ENCODE results near the gene PPP1R12B. TPM values are rescaled to one million over a fixed set of nuclear protein-coding genes. Genes with fewer than 3 reads are reported as not detected.
"Not testable (repeated sequence)": the region's sequence is repeated elsewhere in the genome, so short reads cannot be mapped to it uniquely, and the experiment has no call there.

Gene PPP1R12B
- total and polyA plus RNA-seq, 2 experiments from 2014 or later = 8.1 to 15.0 TPM

DNA sequence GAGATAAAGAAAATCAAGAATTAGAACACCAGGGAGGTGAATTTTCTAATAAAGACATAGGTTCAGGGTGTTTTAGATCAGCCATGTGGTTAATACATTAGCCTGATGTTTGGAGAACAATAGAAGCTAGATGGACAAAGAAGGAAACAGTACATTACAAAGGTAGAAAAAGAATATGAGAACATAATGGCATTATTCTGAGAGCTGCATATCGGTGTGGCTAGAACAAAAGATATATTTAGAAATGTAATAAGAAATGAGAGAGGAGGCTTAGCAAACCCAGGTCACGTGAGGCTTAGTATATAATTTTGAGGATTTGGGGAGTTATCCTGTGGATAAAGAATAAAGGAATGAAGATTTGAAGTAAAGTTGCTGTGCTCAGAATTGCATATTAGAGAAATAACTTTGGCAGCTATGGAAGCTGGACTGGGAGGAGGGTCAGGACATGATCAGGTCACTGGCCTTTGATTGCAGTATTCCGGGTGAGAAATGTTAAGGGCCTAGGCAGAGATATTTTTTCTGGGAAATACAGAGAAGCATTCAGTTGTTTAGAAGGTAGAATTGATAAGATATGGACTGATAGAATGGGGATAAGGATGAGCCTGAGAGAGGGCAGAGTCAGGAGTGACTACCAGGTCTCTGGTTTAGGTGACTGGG lies 197.3 kb downstream of the PPP1R12B start:
- not testable (repeated sequence) for H3K9me2 ChIP-seq (replicated peaks; ENCODE audit: insufficient read depth); H3K4me1 ChIP-seq (ENCODE audit: insufficient read depth); H3K4me2 ChIP-seq; H3K27ac ChIP-seq; H2AFZ ChIP-seq; H3K79me2 ChIP-seq; H3K4me3 ChIP-seq; H4K20me1 ChIP-seq (ENCODE audit: insufficient read depth, poor library complexity, severe bottlenecking); H3K27me3 ChIP-seq; H3K36me3 ChIP-seq (replicated peaks; ENCODE audit: insufficient read depth, low read depth); DNase-seq (ENCODE audit: low spot score); H3K9me3 ChIP-seq (ENCODE audit: low read depth)
- 74% methylated on average over 3 of the region's 3 CpGs for WGBS (ENCODE audit: low lambda C conversion rate, missing lambda C conversion rate)

DNA sequence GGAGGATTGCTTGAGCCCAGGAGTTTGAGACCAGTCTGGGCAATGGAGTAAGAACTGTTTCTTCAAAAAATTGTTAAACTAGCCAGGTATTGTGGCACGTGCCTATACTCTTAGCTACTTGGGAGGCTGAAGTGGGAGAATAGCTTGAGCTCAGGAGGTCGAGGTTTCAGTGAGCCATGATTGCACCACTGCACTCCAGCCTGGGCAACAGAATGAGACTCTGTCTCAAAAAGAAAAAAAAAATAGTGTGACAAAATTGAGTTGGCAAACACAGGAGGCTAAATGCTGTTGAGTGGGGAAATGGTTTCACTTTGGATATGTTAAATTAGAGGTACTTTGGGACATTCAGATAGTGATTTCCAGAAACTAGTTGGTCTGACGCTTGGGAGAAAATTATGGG lies 197.9 kb downstream of the PPP1R12B start:
- H3K79me2 ChIP-seq; H2AFZ ChIP-seq; H3K4me3 ChIP-seq; H3K4me1 ChIP-seq (ENCODE audit: insufficient read depth); H3K9me3 ChIP-seq (ENCODE audit: low read depth); H3K4me2 ChIP-seq; H4K20me1 ChIP-seq (ENCODE audit: insufficient read depth, poor library complexity, severe bottlenecking); H3K9me2 ChIP-seq (replicated peaks; ENCODE audit: insufficient read depth); H3K27ac ChIP-seq; H3K27me3 ChIP-seq; H3K36me3 ChIP-seq (replicated peaks; ENCODE audit: insufficient read depth, low read depth); DNase-seq (ENCODE audit: low spot score): not testable (repeated sequence)
- 89% methylated on average over 3 of the region's 3 CpGs for WGBS (ENCODE audit: low lambda C conversion rate, missing lambda C conversion rate)

DNA sequence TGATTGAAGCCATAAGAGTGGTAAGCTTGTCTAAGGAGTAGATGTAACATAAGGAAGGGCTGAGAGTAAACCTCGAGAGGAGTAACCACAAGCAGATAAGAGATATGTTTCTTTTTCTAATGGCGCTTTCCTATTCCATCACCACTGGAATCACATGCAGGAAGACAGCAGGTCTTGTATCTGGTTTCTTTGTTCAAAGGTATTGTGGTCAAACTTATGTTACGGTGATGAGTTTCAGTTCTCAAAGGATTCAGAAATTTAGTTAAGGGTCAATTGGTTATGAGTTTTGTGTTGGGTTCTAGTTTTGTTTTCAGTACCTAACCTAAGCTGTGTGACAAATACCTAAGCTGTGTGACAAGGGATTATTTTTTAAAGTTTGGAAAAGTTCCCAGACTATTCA lies 198.3 kb downstream of the PPP1R12B start:
- H3K36me3 ChIP-seq (replicated peaks; ENCODE audit: insufficient read depth, low read depth); H4K20me1 ChIP-seq (ENCODE audit: insufficient read depth, poor library complexity, severe bottlenecking); H2AFZ ChIP-seq; H3K9me3 ChIP-seq (ENCODE audit: low read depth); H3K27me3 ChIP-seq; H3K27ac ChIP-seq; DNase-seq (ENCODE audit: low spot score); H3K79me2 ChIP-seq; H3K4me2 ChIP-seq; H3K9me2 ChIP-seq (replicated peaks; ENCODE audit: insufficient read depth); H3K4me3 ChIP-seq; H3K4me1 ChIP-seq (ENCODE audit: insufficient read depth): not testable (repeated sequence)
- 79% methylated on average over 3 of the region's 3 CpGs for WGBS (ENCODE audit: low lambda C conversion rate, missing lambda C conversion rate)

DNA sequence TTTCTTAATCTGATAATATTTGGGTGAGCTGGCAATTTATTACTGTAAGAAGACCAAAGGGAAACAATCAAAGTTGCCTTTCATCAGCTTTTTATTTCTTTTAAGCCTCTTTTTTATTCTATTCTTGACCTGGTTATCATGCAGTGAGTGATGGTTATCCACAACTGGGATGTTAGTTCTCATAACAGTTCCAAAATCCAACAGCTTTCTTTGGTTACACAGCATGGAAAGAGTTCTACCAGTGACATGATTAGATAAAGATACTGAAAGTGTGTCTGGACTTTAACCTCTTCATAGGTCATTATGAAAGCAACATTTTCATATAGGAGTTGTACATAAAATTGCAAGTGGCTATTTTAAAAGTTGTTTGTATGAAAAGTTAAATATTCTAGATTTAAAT lies 198.7 kb downstream of the PPP1R12B start:
- no peak for TF ChIP-seq EZH2 (IDR thresholded peaks at IDR 0.05; ENCODE audit: borderline replicate concordance)
- Histone ChIP-seq H3K27me3 (no peaks in the 10 kb centered on the region), H3K4me2 (no peak overlapping the region), H3K36me3 (replicated peaks; ENCODE audit: insufficient read depth, low read depth) (no peaks in the 10 kb centered on the region), H3K4me3 (no peak overlapping the region), H3K9me3 (ENCODE audit: low read depth) (no peaks in the 10 kb centered on the region), H3K9me2 (replicated peaks; ENCODE audit: insufficient read depth) (no peaks in the 10 kb centered on the region), H3K4me1 (ENCODE audit: insufficient read depth) (peaks cover 8% of the 10 kb centered on the region), H2AFZ (no peak overlapping the region), H3K27ac (no peak overlapping the region), H3K79me2 (no peaks in the 10 kb centered on the region), H4K20me1 (ENCODE audit: insufficient read depth, poor library complexity, severe bottlenecking) (no peaks in the 10 kb centered on the region)
- no peak for DNase-seq (ENCODE audit: low spot score)

DNA sequence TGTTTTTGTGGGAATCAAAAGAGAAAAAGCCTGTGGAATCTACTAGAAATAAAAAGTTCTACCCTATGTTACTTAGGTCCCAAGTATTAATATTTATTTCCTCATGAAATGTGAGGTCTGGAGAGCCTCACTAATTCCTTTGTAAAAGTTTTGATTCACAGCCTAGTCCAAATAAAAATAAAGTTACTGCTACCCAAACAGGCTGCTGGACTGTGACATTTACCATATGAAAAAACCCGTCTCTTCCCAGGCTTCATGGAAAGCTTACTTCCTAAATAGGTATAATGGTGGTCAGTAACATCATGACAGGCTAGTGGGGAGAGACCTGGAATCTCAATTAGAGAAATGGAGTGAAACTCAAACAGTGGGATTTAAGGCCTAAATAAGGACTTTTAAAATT lies 201.6 kb downstream of the PPP1R12B start:
- not testable (repeated sequence) for H3K4me2 ChIP-seq; H3K36me3 ChIP-seq (replicated peaks; ENCODE audit: insufficient read depth, low read depth); H4K20me1 ChIP-seq (ENCODE audit: insufficient read depth, poor library complexity, severe bottlenecking); H3K27me3 ChIP-seq; H3K79me2 ChIP-seq; DNase-seq (ENCODE audit: low spot score); H2AFZ ChIP-seq; H3K27ac ChIP-seq; H3K9me3 ChIP-seq (ENCODE audit: low read depth); H3K4me3 ChIP-seq; H3K9me2 ChIP-seq (replicated peaks; ENCODE audit: insufficient read depth)
- peaks cover 29% of the 10 kb centered on the region for H3K4me1 ChIP-seq (ENCODE audit: insufficient read depth)
- 72% methylated on average over 1 of the region's 1 CpG for WGBS (ENCODE audit: low lambda C conversion rate, missing lambda C conversion rate)

DNA sequence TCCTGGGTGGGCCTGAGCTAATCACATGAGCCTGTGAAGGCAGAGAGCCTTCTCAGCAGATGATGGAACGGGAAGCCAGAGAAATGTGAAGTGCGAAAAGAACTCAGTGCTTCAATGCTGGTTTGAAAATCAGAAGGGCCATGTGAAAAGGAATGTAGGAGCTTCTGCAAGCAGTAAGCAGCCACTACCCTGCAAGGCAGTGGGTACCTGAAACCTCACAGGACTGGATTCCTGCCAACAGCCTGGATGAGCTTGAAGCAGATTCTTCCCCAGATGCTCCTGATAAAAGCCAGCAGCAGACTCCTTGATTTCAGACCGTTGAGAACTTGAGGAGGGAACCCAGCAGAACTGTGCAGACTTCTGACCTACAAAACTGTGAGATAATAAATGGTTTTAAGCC lies 203.2 kb downstream of the PPP1R12B start:
- H3K27me3 ChIP-seq = no peaks in the 10 kb centered on the region
- no peak overlapping the region for H3K4me3 ChIP-seq
- peak; percentile 40 for DNase-seq (ENCODE audit: low spot score)
- no peak overlapping the region for H2AFZ ChIP-seq
- 47% methylated on average over 3 of the region's 3 CpGs for WGBS (ENCODE audit: low lambda C conversion rate, missing lambda C conversion rate)
- no peaks in the 10 kb centered on the region for H3K9me3 ChIP-seq (ENCODE audit: low read depth)
- H4K20me1 ChIP-seq (ENCODE audit: insufficient read depth, poor library complexity, severe bottlenecking) = no peaks in the 10 kb centered on the region
- H3K27ac ChIP-seq = peak overlapping the region; percentile 80
- TF ChIP-seq EZH2 (IDR thresholded peaks at IDR 0.05; ENCODE audit: borderline replicate concordance) = no peak
- TF ChIP-seq EZH2phosphoT487 (IDR thresholded peaks at IDR 0.05; ENCODE audit: low read depth, severe bottlenecking, unreplicated experiment) = no peak
- TF ChIP-seq, protein P1, sequence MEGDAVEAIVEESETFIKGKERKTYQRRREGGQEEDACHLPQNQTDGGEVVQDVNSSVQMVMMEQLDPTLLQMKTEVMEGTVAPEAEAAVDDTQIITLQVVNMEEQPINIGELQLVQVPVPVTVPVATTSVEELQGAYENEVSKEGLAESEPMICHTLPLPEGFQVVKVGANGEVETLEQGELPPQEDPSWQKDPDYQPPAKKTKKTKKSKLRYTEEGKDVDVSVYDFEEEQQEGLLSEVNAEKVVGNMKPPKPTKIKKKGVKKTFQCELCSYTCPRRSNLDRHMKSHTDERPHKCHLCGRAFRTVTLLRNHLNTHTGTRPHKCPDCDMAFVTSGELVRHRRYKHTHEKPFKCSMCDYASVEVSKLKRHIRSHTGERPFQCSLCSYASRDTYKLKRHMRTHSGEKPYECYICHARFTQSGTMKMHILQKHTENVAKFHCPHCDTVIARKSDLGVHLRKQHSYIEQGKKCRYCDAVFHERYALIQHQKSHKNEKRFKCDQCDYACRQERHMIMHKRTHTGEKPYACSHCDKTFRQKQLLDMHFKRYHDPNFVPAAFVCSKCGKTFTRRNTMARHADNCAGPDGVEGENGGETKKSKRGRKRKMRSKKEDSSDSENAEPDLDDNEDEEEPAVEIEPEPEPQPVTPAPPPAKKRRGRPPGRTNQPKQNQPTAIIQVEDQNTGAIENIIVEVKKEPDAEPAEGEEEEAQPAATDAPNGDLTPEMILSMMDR (IDR thresholded peaks at IDR 0.05; ENCODE audit: poor library complexity) = no peak
- peaks cover 29% of the 10 kb centered on the region for H3K4me1 ChIP-seq (ENCODE audit: insufficient read depth)
- no peaks in the 10 kb centered on the region for H3K79me2 ChIP-seq
- H3K4me2 ChIP-seq = no peak overlapping the region
- no peaks in the 10 kb centered on the region for H3K36me3 ChIP-seq (replicated peaks; ENCODE audit: insufficient read depth, low read depth)
- no peaks in the 10 kb centered on the region for H3K9me2 ChIP-seq (replicated peaks; ENCODE audit: insufficient read depth)

DNA sequence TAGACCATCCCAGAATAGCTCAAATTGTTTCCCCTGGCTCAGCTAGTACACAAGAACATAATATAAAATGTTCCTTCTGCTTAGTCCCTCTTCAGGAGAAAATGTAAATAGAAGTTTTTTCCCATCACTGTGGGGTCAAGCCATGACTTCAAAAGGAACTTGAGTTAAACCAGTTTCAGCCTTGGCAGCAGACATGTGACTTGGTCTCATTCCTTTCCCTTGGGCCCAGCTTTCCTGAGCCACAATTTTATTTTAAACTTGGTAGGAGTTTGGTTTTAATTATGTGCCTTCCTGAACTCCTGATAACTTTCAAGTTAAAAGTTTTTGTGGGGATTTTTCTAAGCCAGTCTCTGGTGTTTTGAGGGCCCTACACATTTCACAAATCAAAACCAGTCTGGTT lies 204.1 kb downstream of the PPP1R12B start:
- DNase-seq (ENCODE audit: low spot score) = peak; percentile 21
- peak overlapping the region; percentile 80 for H3K27ac ChIP-seq
- H3K36me3 ChIP-seq (replicated peaks; ENCODE audit: insufficient read depth, low read depth) = not testable (repeated sequence)

DNA sequence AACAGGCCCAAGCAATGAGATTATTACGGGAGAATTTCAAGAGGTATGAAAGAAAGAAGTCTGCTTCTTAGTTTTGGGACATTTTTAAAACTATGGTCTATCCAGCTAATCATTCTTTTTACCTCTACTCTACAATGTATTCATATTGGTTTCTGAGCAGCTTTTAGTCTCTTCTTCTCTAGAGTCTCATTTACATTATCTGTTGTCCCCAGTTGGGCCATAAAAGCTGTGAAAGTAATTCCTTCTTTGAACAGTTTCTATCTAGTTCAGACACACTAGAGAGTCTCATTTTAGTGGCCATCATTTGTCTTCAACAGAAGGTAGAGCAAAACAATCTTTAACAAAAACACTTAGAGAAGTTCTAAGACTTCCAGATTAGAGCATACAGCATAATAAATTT lies 204.6 kb downstream of the PPP1R12B start:
- H3K4me3 ChIP-seq; H3K36me3 ChIP-seq (replicated peaks; ENCODE audit: insufficient read depth, low read depth); H3K9me3 ChIP-seq (ENCODE audit: low read depth); DNase-seq (ENCODE audit: low spot score); H3K79me2 ChIP-seq; H3K27me3 ChIP-seq; H4K20me1 ChIP-seq (ENCODE audit: insufficient read depth, poor library complexity, severe bottlenecking); H3K9me2 ChIP-seq (replicated peaks; ENCODE audit: insufficient read depth); H3K4me2 ChIP-seq; H2AFZ ChIP-seq: not testable (repeated sequence)
- H3K27ac ChIP-seq = peak overlapping the region; percentile 80
- 58% methylated on average over 1 of the region's 1 CpG for WGBS (ENCODE audit: low lambda C conversion rate, missing lambda C conversion rate)
- peaks cover 29% of the 10 kb centered on the region for H3K4me1 ChIP-seq (ENCODE audit: insufficient read depth)

More for the DNA sequence above, 204.1 kb downstream of the PPP1R12B start:
- H3K9me2 ChIP-seq (replicated peaks; ENCODE audit: insufficient read depth); H3K27me3 ChIP-seq; H3K4me2 ChIP-seq; H3K79me2 ChIP-seq; H2AFZ ChIP-seq; H4K20me1 ChIP-seq (ENCODE audit: insufficient read depth, poor library complexity, severe bottlenecking); H3K9me3 ChIP-seq (ENCODE audit: low read depth); H3K4me3 ChIP-seq: not testable (repeated sequence)
- peaks cover 29% of the 10 kb centered on the region for H3K4me1 ChIP-seq (ENCODE audit: insufficient read depth)
